Kidney (tissue), 14 donors: ENCODE results near the gene STBD1. TPM values are rescaled to one million over a fixed set of nuclear protein-coding genes. Genes with fewer than 3 reads are reported as not detected.

Experiments used
- DNase-seq, 5 donors: peaks; one replicate each; pipeline ENCODE4 v3.0.0-alpha.2; 2013 to 2020
- FAIRE-seq: peaks from 2 replicates; lab custom pipeline; 2012; peaks lifted over from hg19 to GRCh38; lab: Jason Lieb, UNC
- H3K27ac ChIP-seq, 2 donors: one replicate each; pipeline ENCODE4 v1.7.0; 2013; ENCODE audit warnings: low read depth in 2 of 2, low read length in 2 of 2, inconsistent platforms in 1 of 2
- H3K27me3 ChIP-seq: one replicate; pipeline ENCODE4 v1.7.1; 2013; ENCODE audit warnings: low read length, inconsistent platforms; ENCODE audit not compliant: control insufficient read depth, insufficient read depth
- H3K36me3 ChIP-seq, 3 donors: one replicate each; pipeline versions ENCODE4 v1.7.0 to v1.7.1; 2013; ENCODE audit warnings: low read length in 3 of 3, control low read depth in 1 of 3, inconsistent platforms in 1 of 3; ENCODE audit not compliant: insufficient read depth in 3 of 3, control insufficient read depth in 2 of 3
- H3K4me1 ChIP-seq, 3 donors: one replicate each; pipeline versions ENCODE4 v1.7.0 to v1.7.1; 2013; ENCODE audit warnings: low read length in 3 of 3, inconsistent platforms in 1 of 3, low read depth in 1 of 3; ENCODE audit not compliant: control insufficient read depth in 2 of 3, insufficient read depth in 2 of 3
- H3K4me3 ChIP-seq, 3 donors: one replicate each; pipeline versions ENCODE4 v1.7.0 to v1.8.1; 2013; ENCODE audit warnings: low read length in 3 of 3, control low read depth in 1 of 3, inconsistent platforms in 1 of 3
- H3K9ac ChIP-seq, 3 donors: one replicate each; pipeline versions ENCODE4 v1.7.0 to v1.7.1; 2013; ENCODE audit warnings: low read length in 3 of 3, control low read depth in 1 of 3, inconsistent platforms in 1 of 3
- H3K9me3 ChIP-seq, 3 donors: one replicate each; pipeline versions ENCODE4 v1.7.0 to v1.7.1; 2013; ENCODE audit warnings: low read length in 3 of 3, control low read depth in 1 of 3, inconsistent platforms in 1 of 3; ENCODE audit not compliant: control insufficient read depth in 2 of 3, insufficient read depth in 1 of 3
- CTCF ChIP-seq: IDR thresholded peaks from 3 replicates; pipeline ENCODE4 v1.5.1; 2012; ENCODE audit warnings: mild to moderate bottlenecking, moderate library complexity, borderline replicate concordance; ENCODE audit not compliant: insufficient read depth; ENCODE audit errors: extremely low read depth
- intact Hi-C: fragments of 100-400 bp; cut with DNase I; formaldehyde crosslinking; loops from one replicate; pipeline ENCODE4 v1.11.1; 2022
- polyA plus RNA-seq: library from polyadenylated mRNA; stranded (reverse); fragments of 350-450 nt; fragmentation: Illumina TruSeq; extraction: RNeasy Lipid Tissue Mini Kit (QIAGEN cat#74804); gene quantifications from one replicate; pipeline ENCODE4 v1.2.3, GENCODE V29; 2014; ENCODE audit warnings: low read depth, low replicate concordance; ENCODE audit not compliant: insufficient read depth
- total RNA-seq: library from RNA; stranded (reverse); fragmentation: NEBNext Ultra II Directional; extraction: Animal tissue kit (Norgen Biotek cat#: 25700); gene quantifications from one replicate; pipeline ENCODE4 v1.2.1, GENCODE V29; 2021
- donor health status: control.
- donor health status: control.
- donor health status: control.
- donor health status: control.
- donor health status: control.
- donor health status: DM: yes; HTN: yes; CAD: no.
- donor health status: Normal renal cell carcinoma (clear cell type).

Gene STBD1
- total and polyA plus RNA-seq, 2 donors from 2014 or later, result 1.3 to 4.5 TPM

GRCh38 chr4:76302826-76303438 is 3.6 kb upstream of the STBD1 start:
- no peak for TF ChIP-seq CTCF
- no peak overlapping the region for H3K4me3 ChIP-seq
- DNase-seq (no peak), FAIRE-seq (no peak)
- no peak overlapping the region for H3K9ac ChIP-seq
- H3K9me3 ChIP-seq, result no peaks in the 10 kb centered on the region
- H3K36me3 ChIP-seq, result no peaks in the 10 kb centered on the region
- H3K27ac ChIP-seq, result no peak overlapping the region
- intact Hi-C loops, result no loop called here
- H3K4me1 ChIP-seq, result peaks cover 0 to 13% (median 4%) of the 10 kb centered on the region in 3 donors
- no peaks in the 10 kb centered on the region for H3K27me3 ChIP-seq

DNA sequence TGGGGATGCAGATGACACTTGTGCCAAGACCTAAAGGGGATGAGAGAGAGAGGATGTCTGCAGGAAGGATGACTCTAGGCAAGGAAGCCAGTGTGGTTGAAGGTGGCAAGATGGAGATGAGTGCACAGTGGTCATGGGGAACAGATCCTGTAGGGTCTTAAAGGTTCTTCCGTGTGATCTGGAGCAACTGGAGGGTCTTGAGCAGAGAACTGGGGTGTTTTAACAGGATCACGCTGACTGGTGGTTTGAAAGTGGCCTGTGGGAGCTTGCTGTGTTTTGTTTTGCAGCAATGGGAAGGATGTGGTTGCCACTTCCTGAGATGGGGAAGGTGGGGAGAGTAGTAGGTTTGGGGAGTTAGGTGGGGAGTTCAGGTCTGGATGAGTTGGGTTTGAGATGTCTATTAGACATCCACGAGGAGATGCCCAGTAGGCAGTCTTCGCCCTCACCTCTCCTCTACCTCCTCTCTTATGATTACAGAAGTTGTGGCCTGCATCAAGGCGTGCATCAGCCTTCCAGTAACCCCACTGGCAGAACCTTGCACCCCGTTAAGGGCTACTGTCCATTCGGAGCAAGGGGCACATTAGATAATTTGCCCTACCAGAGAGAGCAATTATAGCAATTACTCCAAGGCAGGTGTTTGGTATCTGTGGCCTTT is 1.4 kb upstream of the STBD1 start:
- no peak for TF ChIP-seq CTCF
- Histone ChIP-seq H3K27me3 (no peaks in the 10 kb centered on the region), H3K9ac (no peak overlapping the region), H3K36me3 (no peaks in the 10 kb centered on the region), H3K4me3 (peak overlapping the region in 2 of 3 donors; percentile 64 to 79), H3K9me3 (no peaks in the 10 kb centered on the region), H3K27ac (no peak overlapping the region), H3K4me1 (peaks cover 0 to 22% (median 4%) of the 10 kb centered on the region in 3 donors)
- intact Hi-C loops, result no loop called here
- FAIRE-seq, result no peak
- no peak for DNase-seq

GRCh38 chr4:76306882-76307659 is 538 bp downstream of the STBD1 start:
- intact Hi-C loops, result no loop called here
- Histone ChIP-seq H3K36me3 (no peaks in the 10 kb centered on the region), H3K9me3 (no peaks in the 10 kb centered on the region), H3K27ac (peak overlapping the region; percentile 32 to 75), H3K4me3 (peak overlapping the region; percentile 64 to 79 (median 68)), H3K27me3 (no peaks in the 10 kb centered on the region), H3K9ac (peak overlapping the region; percentile 21 to 82 (median 61)), H3K4me1 (peaks cover 0 to 23% (median 4%) of the 10 kb centered on the region in 3 donors)
- FAIRE-seq (no peak), DNase-seq (peak; percentile 47 to 84 (median 64))
- TF ChIP-seq CTCF, result peak; percentile 33
